PC-9 (cell line): ENCODE results near the gene CAPN9. TPM values are rescaled to one million over a fixed set of nuclear protein-coding genes. Genes with fewer than 3 reads are reported as not detected.

Source experiments
- BruUV-seq: library from RNA; stranded (reverse); fragments of 400-500 nt; replicated peaks from 2 replicates; lab custom pipeline; 2021; lab: Mats Ljungman, UMichigan
- CTCF ChIA-PET: fragments of 300-600 bp; sonication (Branson Sonifier 250); formaldehyde crosslinking; loops from one replicate; lab custom pipeline; 2022; ENCODE audit warnings: antibody characterized with exemption; lab: Charles Lee
- POLR2A ChIA-PET: fragments of 300-600 bp; sonication (Branson Sonifier 250); formaldehyde crosslinking; loops from one replicate; lab custom pipeline; 2022; ENCODE audit warnings: antibody characterized with exemption; ENCODE audit not compliant: unreplicated experiment; lab: Charles Lee
- DNase-seq, 2 experiments: peaks; one replicate each; pipeline versions ENCODE4 v3.0.0 to v3.0.0-alpha.2; 2015 to 2022; ENCODE audit warnings: mixed read lengths in 1 of 2
- H2AFZ ChIP-seq: fragments of 200-600 bp; sonication (generic); 2 replicates; pipeline ENCODE4 v1.8.1; 2017; ENCODE audit warnings: antibody characterized with exemption
- H3F3A ChIP-seq: fragments of 200-600 bp; sonication (generic); 2 replicates; pipeline ENCODE4 v1.8.1; 2017; ENCODE audit warnings: antibody characterized with exemption, mild to moderate bottlenecking, low read depth; ENCODE audit not compliant: insufficient read depth
- H3K27ac ChIP-seq: fragments of 200-600 bp; sonication (generic); 2 replicates; pipeline ENCODE4 v1.6.1; 2016; ENCODE audit warnings: mixed run types
- H3K27me3 ChIP-seq: fragments of 200-600 bp; sonication (generic); 2 replicates; pipeline ENCODE4 v1.6.1; 2016; ENCODE audit warnings: low read depth, mixed run types; ENCODE audit not compliant: insufficient read depth
- H3K36me3 ChIP-seq: fragments of 200-600 bp; sonication (generic); 2 replicates; pipeline ENCODE4 v1.6.1; 2016; ENCODE audit warnings: low read depth, mixed run types
- H3K4me1 ChIP-seq: fragments of 200-600 bp; sonication (generic); replicated peaks from 2 replicates; pipeline ENCODE4 v1.6.1; 2016; ENCODE audit warnings: mixed run types; ENCODE audit not compliant: insufficient read depth
- H3K4me2 ChIP-seq: fragments of 200-600 bp; sonication (generic); 2 replicates; pipeline ENCODE4 v1.6.1; 2017; ENCODE audit warnings: mixed run types
- H3K4me3 ChIP-seq: fragments of 200-600 bp; sonication (generic); 2 replicates; pipeline ENCODE4 v1.6.1; 2016; ENCODE audit warnings: mixed run types
- H3K79me2 ChIP-seq: fragments of 200-600 bp; sonication (generic); 2 replicates; pipeline ENCODE4 v1.6.1; 2017; ENCODE audit warnings: low read depth, mixed run types
- H3K9me2 ChIP-seq: fragments of 200-600 bp; sonication (generic); 2 replicates; pipeline ENCODE4 v1.8.1; 2017; ENCODE audit warnings: mild to moderate bottlenecking; ENCODE audit not compliant: insufficient read depth
- H3K9me3 ChIP-seq: fragments of 200-600 bp; sonication (generic); 2 replicates; pipeline ENCODE4 v1.8.1; 2016; ENCODE audit warnings: low read depth; ENCODE audit not compliant: insufficient read depth
- H4K20me1 ChIP-seq: fragments of 200-600 bp; sonication (generic); 2 replicates; pipeline ENCODE4 v1.8.1; 2017; ENCODE audit not compliant: insufficient read depth
- CTCF ChIP-seq: fragments of 200-600 bp; sonication (generic); conservative IDR thresholded peaks from 2 replicates; pipeline ENCODE4 v1.6.1; 2017; ENCODE audit warnings: mixed run types, antibody characterized with exemption, mild to moderate bottlenecking, moderate library complexity
- EZH2 ChIP-seq: fragments of 200-600 bp; sonication (generic); IDR thresholded peaks from 2 replicates; pipeline ENCODE4 v1.8.0; 2017; ENCODE audit warnings: antibody characterized with exemption, low read depth
- intact Hi-C: fragments of 100-400 bp; cut with micrococcal nuclease; formaldehyde crosslinking; loops from one replicate; pipeline ENCODE4 v1.10.0; 2022; ENCODE audit not compliant: unreplicated experiment
- total RNA-seq: library from RNA; stranded (reverse); gene quantifications from 2 replicates; pipeline ENCODE4 v1.2.3, GENCODE V29; 2021

CAPN9 gene
- total RNA-seq, 1 experiment from 2014 or later: not detected

DNA sequence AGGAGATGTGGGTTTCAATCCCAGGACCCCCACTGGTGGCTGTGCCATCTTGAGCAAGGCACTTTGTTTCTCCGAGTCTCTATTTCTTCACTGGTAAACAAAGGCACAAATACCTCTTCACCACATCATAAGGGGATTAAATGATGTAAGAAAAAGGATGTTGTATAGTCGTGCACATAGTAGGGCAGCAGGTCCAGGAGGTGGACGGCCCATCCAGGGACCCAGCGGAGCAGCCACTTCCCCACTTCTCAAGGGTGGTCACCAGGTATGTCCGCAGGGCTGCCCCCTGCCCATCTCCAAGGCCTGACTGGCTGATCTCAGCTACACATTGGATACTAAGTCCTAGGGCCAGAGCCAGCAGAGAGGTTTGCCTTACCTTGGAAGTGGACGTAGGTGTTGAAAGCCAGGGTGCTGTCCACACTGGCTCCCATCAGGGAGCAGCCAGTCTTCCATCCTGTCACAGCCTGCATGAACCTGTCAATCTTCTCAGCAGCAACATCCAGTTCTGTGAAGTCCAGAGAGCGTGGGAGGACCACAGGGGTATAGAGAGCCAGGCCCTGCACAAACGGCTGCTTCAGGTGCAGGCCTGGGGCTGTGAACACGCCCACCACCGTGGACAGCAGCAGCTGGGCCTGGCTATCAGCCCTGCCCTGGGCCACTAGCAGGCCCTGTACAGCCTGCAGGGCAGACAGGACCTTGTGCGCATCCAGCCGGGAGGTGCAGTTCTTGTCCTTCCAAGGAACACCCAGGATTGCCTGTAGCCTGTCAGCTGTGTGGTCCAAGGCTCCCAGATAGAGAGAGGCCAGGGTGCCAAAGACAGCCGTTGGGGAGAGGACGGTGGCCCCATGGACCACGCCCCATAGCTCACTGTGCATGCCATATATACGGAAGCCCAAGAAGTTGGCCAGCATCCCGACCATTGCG lies 37.3 kb upstream of the CAPN9 start:
- Histone ChIP-seq H3K4me1 (no peaks in the 10 kb centered on the region; the same call in 1 of the 2 replicates), H2AFZ (no peak overlapping the region), H3K79me2 (no peaks in the 10 kb centered on the region), H3K27me3 (no peaks in the 10 kb centered on the region), H3K27ac (no peak overlapping the region), H3K4me2 (no peak overlapping the region), H4K20me1 (no peaks in the 10 kb centered on the region), H3F3A (no peaks in the 10 kb centered on the region), H3K9me2 (no peaks in the 10 kb centered on the region), H3K9me3 (no peaks in the 10 kb centered on the region), H3K36me3 (no peaks in the 10 kb centered on the region), H3K4me3 (no peak overlapping the region)
- CTCF ChIA-PET: no interaction called here
- no peak for TF ChIP-seq CTCF
- no peak for TF ChIP-seq EZH2
- intact Hi-C loops: no loop called here
- BruUV-seq: no TSS peak
- DNase-seq: no peak
- POLR2A ChIA-PET: no interaction called here

DNA sequence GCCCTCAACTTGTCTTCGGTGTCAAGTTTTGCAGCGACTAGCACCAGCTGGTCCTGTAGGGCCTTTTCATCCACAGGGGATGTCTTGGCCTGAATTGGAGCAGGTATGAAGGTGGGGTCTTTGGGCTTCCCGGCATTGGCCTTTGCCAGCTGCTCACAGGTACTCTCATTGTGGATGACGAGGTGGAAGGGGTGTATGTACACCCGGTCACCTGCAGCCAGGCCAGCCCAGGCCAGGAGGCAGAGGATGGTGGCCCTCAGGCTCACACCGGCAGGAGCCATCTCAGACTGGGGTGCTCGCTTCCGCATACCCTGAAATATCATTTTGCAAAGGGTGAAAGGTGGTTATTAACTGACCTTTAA lies 36.7 kb upstream of the CAPN9 start:
- H3F3A ChIP-seq: no peaks in the 10 kb centered on the region
- BruUV-seq: no TSS peak
- no peak for DNase-seq
- no peaks in the 10 kb centered on the region for H4K20me1 ChIP-seq
- no peaks in the 10 kb centered on the region for H3K9me3 ChIP-seq
- no peaks in the 10 kb centered on the region for H3K36me3 ChIP-seq
- no peak overlapping the region for H2AFZ ChIP-seq
- ChIA-PET POLR2A (no interaction called here), CTCF (no interaction called here)
- H3K4me1 ChIP-seq: no peaks in the 10 kb centered on the region; the same call in 1 of the 2 replicates
- no peaks in the 10 kb centered on the region for H3K9me2 ChIP-seq
- H3K4me2 ChIP-seq: no peak overlapping the region
- no peaks in the 10 kb centered on the region for H3K79me2 ChIP-seq
- intact Hi-C loops: no loop called here
- no peak for TF ChIP-seq EZH2
- TF ChIP-seq CTCF: no peak
- H3K27me3 ChIP-seq: no peaks in the 10 kb centered on the region
- H3K27ac ChIP-seq: no peak overlapping the region
- no peak overlapping the region for H3K4me3 ChIP-seq

- Histone ChIP-seq H3K4me3 (no peak overlapping the region), H3K36me3 (no peaks in the 10 kb centered on the region), H3K9me3 (no peaks in the 10 kb centered on the region), H3K4me2 (no peak overlapping the region), H3K79me2 (no peaks in the 10 kb centered on the region), H3K27me3 (no peaks in the 10 kb centered on the region), H3K4me1 (no peaks in the 10 kb centered on the region; the same call in 1 of the 2 replicates), H2AFZ (no peak overlapping the region), H4K20me1 (no peaks in the 10 kb centered on the region), H3F3A (no peaks in the 10 kb centered on the region), H3K9me2 (no peaks in the 10 kb centered on the region), H3K27ac (no peak overlapping the region)
- BruUV-seq: no TSS peak
- no peak for DNase-seq
- TF ChIP-seq CTCF (no peak), EZH2 (no peak)
- POLR2A ChIA-PET: no interaction called here
- intact Hi-C loops: no loop called here
- CTCF ChIA-PET: no interaction called here
Measured at GRCh38 chr1:230711245-230711644, 35.9 kb upstream of the CAPN9 start.
